Measurements from ENCODE around the gene ASAP2. TPM values are rescaled to one million over a fixed set of nuclear protein-coding genes. Genes with fewer than 3 reads are reported as not detected.

ASAP2 gene
- total RNA-seq, 8 experiments from 2014 or later, result 8.5 to 26.7 (median 19.1) TPM

GRCh38 chr2:9373476-9373875, 166.9 kb downstream of the ASAP2 start:
- Histone ChIP-seq H3K27ac (no peak overlapping the region), H3K4me1 (replicated peaks in 1 of 2) (no peaks in the 10 kb centered on the region), H3K4me3 (no peak overlapping the region)
- WGBS, 10 experiments, result 94% methylated on average over 3 of the region's 6 CpGs; no CpG with 5 or more reads in 9 of the 10 experiments
- in situ Hi-C loops (cut with MboI; ENCODE audit: low pct_unique_long_range_greater_than_20kb in 2 of 9, low sequenced_read_pairs in 9 of 9, unreplicated experiment in 9 of 9), result no loop called here
- ATAC-seq (replicated peaks in 6 of 8), result no peak

- no peak for ATAC-seq (replicated peaks in 6 of 8)
- 80 to 100% (median 91%) methylated on average over 3 to 17 of the region's 18 CpGs; no CpG with 5 or more reads in 4 of the 10 experiments for WGBS, 10 experiments
- in situ Hi-C loops (cut with MboI; ENCODE audit: low pct_unique_long_range_greater_than_20kb in 2 of 9, low sequenced_read_pairs in 9 of 9, unreplicated experiment in 9 of 9), result no loop called here
- Histone ChIP-seq H3K27ac (no peak overlapping the region), H3K4me3 (no peak overlapping the region), H3K4me1 (replicated peaks in 1 of 2) (no peaks in the 10 kb centered on the region)
Measured at GRCh38 chr2:9374071-9374730, 167.6 kb downstream of the ASAP2 start.

GRCh38 chr2:9375857-9376428, 169.3 kb downstream of the ASAP2 start:
- no peak overlapping the region for H3K27ac ChIP-seq
- in situ Hi-C loops (cut with MboI; ENCODE audit: low pct_unique_long_range_greater_than_20kb in 2 of 9, low sequenced_read_pairs in 9 of 9, unreplicated experiment in 9 of 9), result no loop called here
- H3K4me3 ChIP-seq, result no peak overlapping the region
- ATAC-seq (replicated peaks in 6 of 8), result no peak
- no peaks in the 10 kb centered on the region for H3K4me1 ChIP-seq (replicated peaks in 1 of 2)
- WGBS, 10 experiments, result 67 to 100% (median 100%) methylated on average over 1 to 3 of the region's 4 CpGs; no CpG with 5 or more reads in 4 of the 10 experiments

- no peaks in the 10 kb centered on the region for H3K4me1 ChIP-seq (replicated peaks in 1 of 2)
- H3K4me3 ChIP-seq, result no peak overlapping the region
- no peak for ATAC-seq (replicated peaks in 6 of 8)
- no peak overlapping the region for H3K27ac ChIP-seq
- in situ Hi-C loops (cut with MboI; ENCODE audit: low pct_unique_long_range_greater_than_20kb in 2 of 9, low sequenced_read_pairs in 9 of 9, unreplicated experiment in 9 of 9), result no loop called here
- 62 to 93% (median 76%) methylated on average over 1 to 8 of the region's 9 CpGs; no CpG with 5 or more reads in 3 of the 10 experiments for WGBS, 10 experiments
Measured at GRCh38 chr2:9377461-9378097, 171.0 kb downstream of the ASAP2 start.

GRCh38 chr2:9378433-9379390, 172.1 kb downstream of the ASAP2 start:
- Histone ChIP-seq H3K27ac (no peak overlapping the region), H3K4me1 (replicated peaks in 1 of 2) (no peaks in the 10 kb centered on the region), H3K4me3 (no peak overlapping the region)
- 57 to 90% (median 86%) methylated on average over 3 to 22 of the region's 30 CpGs; no CpG with 5 or more reads in 5 of the 10 experiments for WGBS, 10 experiments
- ATAC-seq (replicated peaks in 6 of 8), result peak in 7 of 8 experiments; percentile 60 to 89 (median 79)
- in situ Hi-C loops (cut with MboI; ENCODE audit: low pct_unique_long_range_greater_than_20kb in 2 of 9, low sequenced_read_pairs in 9 of 9, unreplicated experiment in 9 of 9), result no loop called here

GRCh38 chr2:9379391-9379755, 172.8 kb downstream of the ASAP2 start:
- no peak for ATAC-seq (replicated peaks in 6 of 8)
- Histone ChIP-seq H3K27ac (no peak overlapping the region), H3K4me3 (no peak overlapping the region), H3K4me1 (replicated peaks in 1 of 2) (no peaks in the 10 kb centered on the region)
- in situ Hi-C loops (cut with MboI; ENCODE audit: low pct_unique_long_range_greater_than_20kb in 2 of 9, low sequenced_read_pairs in 9 of 9, unreplicated experiment in 9 of 9), result no loop called here
- WGBS, 10 experiments, result 88 to 100% (median 100%) methylated on average over 1 to 4 of the region's 5 CpGs; no CpG with 5 or more reads in 4 of the 10 experiments

GRCh38 chr2:9380702-9381628, 174.4 kb downstream of the ASAP2 start:
- H3K27ac ChIP-seq, result no peak overlapping the region
- H3K4me3 ChIP-seq, result no peak overlapping the region
- no peaks in the 10 kb centered on the region for H3K4me1 ChIP-seq (replicated peaks in 1 of 2)
- in situ Hi-C loops (cut with MboI; ENCODE audit: low pct_unique_long_range_greater_than_20kb in 2 of 9, low sequenced_read_pairs in 9 of 9, unreplicated experiment in 9 of 9), result no loop called here
- ATAC-seq (replicated peaks in 6 of 8), result peak in 6 of 8 experiments; percentile 18 to 82 (median 64)
- WGBS, 10 experiments, result 19 to 100% (median 92%) methylated on average over 1 to 12 of the region's 18 CpGs; no CpG with 5 or more reads in 1 of the 10 experiments

- Histone ChIP-seq H3K4me1 (replicated peaks in 1 of 2) (no peaks in the 10 kb centered on the region), H3K27ac (no peak overlapping the region), H3K4me3 (no peak overlapping the region)
- in situ Hi-C loops (cut with MboI; ENCODE audit: low pct_unique_long_range_greater_than_20kb in 2 of 9, low sequenced_read_pairs in 9 of 9, unreplicated experiment in 9 of 9), result no loop called here
- WGBS, 10 experiments, result 60 to 100% (median 100%) methylated on average over 1 to 5 of the region's 6 CpGs; no CpG with 5 or more reads in 1 of the 10 experiments
- no peak for ATAC-seq (replicated peaks in 6 of 8)
Measured at GRCh38 chr2:9382604-9383235, 176.1 kb downstream of the ASAP2 start.

GRCh38 chr2:9384521-9384920, 177.9 kb downstream of the ASAP2 start:
- 70 to 100% (median 100%) methylated on average over 1 to 4 of the region's 4 CpGs; no CpG with 5 or more reads in 5 of the 10 experiments for WGBS, 10 experiments
- Histone ChIP-seq H3K27ac (no peak overlapping the region), H3K4me1 (replicated peaks in 1 of 2) (no peaks in the 10 kb centered on the region), H3K4me3 (no peak overlapping the region)
- ATAC-seq (replicated peaks in 6 of 8), result no peak
- in situ Hi-C loops (cut with MboI; ENCODE audit: low pct_unique_long_range_greater_than_20kb in 2 of 9, low sequenced_read_pairs in 9 of 9, unreplicated experiment in 9 of 9), result no loop called here

- H3K27ac ChIP-seq, result no peak overlapping the region
- H3K4me3 ChIP-seq, result no peak overlapping the region
- 40 to 100% (median 96%) methylated on average over 1 to 5 of the region's 6 CpGs; no CpG with 5 or more reads in 1 of the 10 experiments for WGBS, 10 experiments
- no peaks in the 10 kb centered on the region for H3K4me1 ChIP-seq (replicated peaks in 1 of 2)
- ATAC-seq (replicated peaks in 6 of 8), result no peak
- in situ Hi-C loops (cut with MboI; ENCODE audit: low pct_unique_long_range_greater_than_20kb in 2 of 9, low sequenced_read_pairs in 9 of 9, unreplicated experiment in 9 of 9), result no loop called here
Measured at GRCh38 chr2:9385841-9386240, 179.2 kb downstream of the ASAP2 start.

GRCh38 chr2:9388199-9388681, 181.6 kb downstream of the ASAP2 start:
- in situ Hi-C loops (cut with MboI; ENCODE audit: low pct_unique_long_range_greater_than_20kb in 2 of 9, low sequenced_read_pairs in 9 of 9, unreplicated experiment in 9 of 9), result no loop called here
- ATAC-seq (replicated peaks in 6 of 8), result no peak
- WGBS, 10 experiments, result 83 to 100% (median 94%) methylated on average over 1 to 4 of the region's 11 CpGs; no CpG with 5 or more reads in 6 of the 10 experiments
- H3K4me3 ChIP-seq, result no peak overlapping the region
- H3K27ac ChIP-seq, result no peak overlapping the region
- peaks cover 8 to 12% of the 10 kb centered on the region in 2 donors for H3K4me1 ChIP-seq (replicated peaks in 1 of 2)
